Keratinocyte (primary cell): ENCODE measurements around the gene GPR39. TPM values are rescaled to one million over a fixed set of nuclear protein-coding genes. Genes with fewer than 3 reads are reported as not detected.
A peak's percentile ranks its signal among the peaks of the same experiment; 100 is the strongest.

Source experiments
- DNase-seq: peaks from one replicate; pipeline ENCODE4 v3.0.0-alpha.2; 2011; ENCODE audit warnings: low read depth, missing footprints, low spot score
- FAIRE-seq: peaks from 2 replicates; lab custom pipeline; 2011; peaks lifted over from hg19 to GRCh38; lab: Jason Lieb, UNC
- H2AFZ ChIP-seq: 2 replicates; pipeline ENCODE4 v1.6.0; 2012; ENCODE audit warnings: low read length, control low read depth, inconsistent platforms; ENCODE audit not compliant: control insufficient read depth
- H3K27ac ChIP-seq: 2 replicates; pipeline ENCODE4 v1.5.1; 2011; ENCODE audit warnings: low read length; ENCODE audit not compliant: control insufficient read depth, insufficient read depth
- H3K27me3 ChIP-seq: 3 replicates; pipeline ENCODE4 v1.6.0; 2011; ENCODE audit warnings: low read length; ENCODE audit not compliant: control insufficient read depth, insufficient read depth; ENCODE audit errors: extremely low read depth
- H3K36me3 ChIP-seq, 2 experiments: 2 replicates in 1 of 2; 3 replicates in 1 of 2; pipeline ENCODE4 v1.5.1; 2011; ENCODE audit warnings: low read length in 2 of 2, mild to moderate bottlenecking in 1 of 2; ENCODE audit not compliant: control insufficient read depth in 2 of 2, insufficient read depth in 2 of 2; ENCODE audit errors: extremely low read depth in 1 of 2
- H3K4me1 ChIP-seq: 3 replicates; pipeline ENCODE4 v1.5.1; 2011; ENCODE audit warnings: low read length; ENCODE audit not compliant: control insufficient read depth, insufficient read depth; ENCODE audit errors: extremely low read depth
- H3K4me2 ChIP-seq: 3 replicates; pipeline ENCODE4 v1.6.0; 2011; ENCODE audit warnings: low read depth, low read length; ENCODE audit not compliant: control insufficient read depth, insufficient read depth; ENCODE audit errors: extremely low read depth
- H3K4me3 ChIP-seq, 3 experiments: fragments of 200-600 bp in 1 of 3; sonication (generic) in 1 of 3; 2 replicates in 2 of 3; 3 replicates in 1 of 3; pipeline ENCODE4 v1.5.1; 2011 to 2016; ENCODE audit warnings: low read length in 3 of 3, mild to moderate bottlenecking in 3 of 3, control low read depth in 2 of 3, inconsistent platforms in 1 of 3, low read depth in 1 of 3, mixed read lengths in 1 of 3, mixed run types in 1 of 3, moderate library complexity in 1 of 3; ENCODE audit not compliant: control insufficient read depth in 2 of 3, insufficient read depth in 2 of 3; ENCODE audit errors: extremely low read depth in 1 of 3
- H3K79me2 ChIP-seq: 2 replicates; pipeline ENCODE4 v1.6.0; 2012; ENCODE audit warnings: low read length; ENCODE audit not compliant: control insufficient read depth, insufficient read depth
- H3K9ac ChIP-seq: 3 replicates; pipeline ENCODE4 v1.6.0; 2011; ENCODE audit warnings: low read length; ENCODE audit not compliant: control insufficient read depth, insufficient read depth; ENCODE audit errors: extremely low read depth
- H3K9me1 ChIP-seq: 3 replicates; pipeline ENCODE4 v1.6.0; 2011; ENCODE audit warnings: low read length; ENCODE audit not compliant: control insufficient read depth, insufficient read depth; ENCODE audit errors: extremely low read depth
- H3K9me3 ChIP-seq: 2 replicates; pipeline ENCODE4 v1.5.1; 2012; ENCODE audit warnings: low read depth, low read length; ENCODE audit not compliant: control insufficient read depth
- H4K20me1 ChIP-seq: 3 replicates; pipeline ENCODE4 v1.6.0; 2011; ENCODE audit warnings: low read length; ENCODE audit not compliant: control insufficient read depth, insufficient read depth; ENCODE audit errors: extremely low read depth
- CTCF ChIP-seq, 3 experiments: IDR thresholded peaks in 1 of 3; conservative IDR thresholded peaks in 1 of 3; optimal IDR thresholded peaks in 1 of 3; 2 replicates in 2 of 3; 3 replicates in 1 of 3; pipeline versions ENCODE3 to v1.5.1; 2011; ENCODE audit warnings: low read length in 3 of 3, mild to moderate bottlenecking in 3 of 3, moderate library complexity in 2 of 3, control low read depth in 1 of 3, inconsistent platforms in 1 of 3; ENCODE audit not compliant: insufficient read depth in 2 of 3; ENCODE audit errors: extremely low read depth in 1 of 3
- EZH2 ChIP-seq: IDR thresholded peaks from one replicate; pipeline ENCODE4 v1.6.1; 2012; ENCODE audit warnings: inconsistent platforms, mild to moderate bottlenecking, low read length, moderate library complexity
- dilution Hi-C: fragments of 300-500 bp; cut with MboI; formaldehyde crosslinking; loops from one replicate; pipeline ENCODE4 v1.7.0; 2020; ENCODE audit warnings: low sequenced_read_pairs; ENCODE audit not compliant: extremely low pct_ligation_motif_present
- polyA plus RNA-seq, 5 experiments: library from polyadenylated mRNA; depleted of rRNA in 3 of 5; stranded (reverse) in 3 of 5; stranded (forward) in 1 of 5; unstranded in 1 of 5; fragments of >200 nt; gene quantifications; 1 replicate in 1 of 5; 2 replicates in 3 of 5; 3 replicates in 1 of 5; pipeline versions ENCODE4 v1.2.1 to v1.2.3, GENCODE V29; 2011 to 2012; ENCODE audit warnings: missing spikeins in 2 of 5, low read depth in 1 of 5, low replicate concordance in 1 of 5

GPR39 gene
- polyA plus RNA-seq, 1 donor (not counting 4 experiments of a cell fraction or from before 2014, with no cell fraction given), result 4.7 TPM

GRCh38 chr2:132577686-132578085 lies 161.1 kb downstream of the GPR39 start:
- Histone ChIP-seq H3K9me1 (no peaks in the 10 kb centered on the region), H3K27me3 (no peaks in the 10 kb centered on the region), H3K79me2 (no peaks in the 10 kb centered on the region), H3K4me3 (no peak overlapping the region), H3K9ac (no peak overlapping the region), H4K20me1 (no peaks in the 10 kb centered on the region), H3K9me3 (no peaks in the 10 kb centered on the region), H3K4me1 (peaks cover 13% of the 10 kb centered on the region), H3K36me3 (no peaks in the 10 kb centered on the region), H3K4me2 (no peak overlapping the region), H2AFZ (no peak overlapping the region), H3K27ac (no peak overlapping the region)
- DNase-seq (no peak), FAIRE-seq (no peak)
- TF ChIP-seq CTCF (optimal IDR thresholded peaks at IDR 0.05 in 1 of 3, IDR thresholded peaks at IDR 0.05 in 1 of 3, conservative IDR thresholded peaks at IDR 0.05 in 1 of 3; ENCODE audit: extremely low read depth in 1 of 3, insufficient read depth in 2 of 3, low read length in 3 of 3), result no peak
- TF ChIP-seq EZH2, result no peak
- dilution Hi-C loops, result no loop called here

GRCh38 chr2:132581591-132581990 lies 165.0 kb downstream of the GPR39 start:
- DNase-seq (no peak), FAIRE-seq (no peak)
- H4K20me1 ChIP-seq, result no peaks in the 10 kb centered on the region
- no peak overlapping the region for H2AFZ ChIP-seq
- no peak overlapping the region for H3K9ac ChIP-seq
- H3K36me3 ChIP-seq, result no peaks in the 10 kb centered on the region
- no peaks in the 10 kb centered on the region for H3K9me3 ChIP-seq
- H3K4me2 ChIP-seq, result peak overlapping the region; percentile 36
- TF ChIP-seq EZH2 (no peak), CTCF (optimal IDR thresholded peaks at IDR 0.05 in 1 of 3, IDR thresholded peaks at IDR 0.05 in 1 of 3, conservative IDR thresholded peaks at IDR 0.05 in 1 of 3; ENCODE audit: extremely low read depth in 1 of 3, insufficient read depth in 2 of 3, low read length in 3 of 3) (no peak)
- dilution Hi-C loops, result no loop called here
- no peaks in the 10 kb centered on the region for H3K27me3 ChIP-seq
- H3K79me2 ChIP-seq, result no peaks in the 10 kb centered on the region
- no peak overlapping the region for H3K4me3 ChIP-seq
- no peaks in the 10 kb centered on the region for H3K9me1 ChIP-seq
- H3K4me1 ChIP-seq, result peaks cover 13% of the 10 kb centered on the region
- H3K27ac ChIP-seq, result no peak overlapping the region
